HL-60 (cell line): ENCODE results near the gene SP5.

Source experiments
- DNase-seq, 2 experiments: peaks; one replicate each; pipeline ENCODE4 v3.0.0-alpha.2; 2010 to 2020; ENCODE audit warnings: low read depth in 1 of 2, low spot score in 1 of 2
- H3K27ac ChIP-seq: fragments of 250-450 bp; sonication (Bioruptor Pico); replicated peaks from 2 replicates; pipeline ENCODE4 v1.5.1; 2020; ENCODE audit warnings: mild to moderate bottlenecking, moderate library complexity
- H3K27me3 ChIP-seq: fragments of 250-450 bp; sonication (Bioruptor Pico); 2 replicates; pipeline ENCODE4 v1.5.1; 2021; ENCODE audit warnings: mild to moderate bottlenecking, moderate library complexity; ENCODE audit not compliant: insufficient read depth, poor library complexity, severe bottlenecking
- H3K4me3 ChIP-seq: replicated peaks from 2 replicates; pipeline ENCODE4 v1.5.1; 2011; ENCODE audit warnings: mild to moderate bottlenecking, control low read depth, low read length; ENCODE audit not compliant: insufficient read depth
- CTCF ChIP-seq: IDR thresholded peaks from one replicate; pipeline ENCODE4 v1.5.1; 2011; ENCODE audit warnings: low read length, control low read depth, inconsistent platforms; ENCODE audit not compliant: insufficient read depth
- GABPA ChIP-seq: IDR thresholded peaks from 2 replicates; pipeline ENCODE4 v1.6.1; 2012; ENCODE audit warnings: low read depth
- POLR2AphosphoS5 ChIP-seq: IDR thresholded peaks from 2 replicates; pipeline ENCODE4 v1.6.1; 2012; ENCODE audit warnings: low read depth
- SPI1 ChIP-seq: IDR thresholded peaks from 2 replicates; pipeline ENCODE4 v1.6.1; 2012; ENCODE audit warnings: low read depth, mild to moderate bottlenecking, borderline replicate concordance
- TF ChIP-seq, protein P1 (sequence below): IDR thresholded peaks from 2 replicates; pipeline ENCODE4 v1.6.1; 2012; ENCODE audit warnings: low read depth; ENCODE audit not compliant: insufficient replicate concordance

The SP5 gene

GRCh38 chr2:170764880-170765261 is 49.7 kb downstream of the SP5 start:
- no peak for TF ChIP-seq SPI1
- TF ChIP-seq, protein P1, sequence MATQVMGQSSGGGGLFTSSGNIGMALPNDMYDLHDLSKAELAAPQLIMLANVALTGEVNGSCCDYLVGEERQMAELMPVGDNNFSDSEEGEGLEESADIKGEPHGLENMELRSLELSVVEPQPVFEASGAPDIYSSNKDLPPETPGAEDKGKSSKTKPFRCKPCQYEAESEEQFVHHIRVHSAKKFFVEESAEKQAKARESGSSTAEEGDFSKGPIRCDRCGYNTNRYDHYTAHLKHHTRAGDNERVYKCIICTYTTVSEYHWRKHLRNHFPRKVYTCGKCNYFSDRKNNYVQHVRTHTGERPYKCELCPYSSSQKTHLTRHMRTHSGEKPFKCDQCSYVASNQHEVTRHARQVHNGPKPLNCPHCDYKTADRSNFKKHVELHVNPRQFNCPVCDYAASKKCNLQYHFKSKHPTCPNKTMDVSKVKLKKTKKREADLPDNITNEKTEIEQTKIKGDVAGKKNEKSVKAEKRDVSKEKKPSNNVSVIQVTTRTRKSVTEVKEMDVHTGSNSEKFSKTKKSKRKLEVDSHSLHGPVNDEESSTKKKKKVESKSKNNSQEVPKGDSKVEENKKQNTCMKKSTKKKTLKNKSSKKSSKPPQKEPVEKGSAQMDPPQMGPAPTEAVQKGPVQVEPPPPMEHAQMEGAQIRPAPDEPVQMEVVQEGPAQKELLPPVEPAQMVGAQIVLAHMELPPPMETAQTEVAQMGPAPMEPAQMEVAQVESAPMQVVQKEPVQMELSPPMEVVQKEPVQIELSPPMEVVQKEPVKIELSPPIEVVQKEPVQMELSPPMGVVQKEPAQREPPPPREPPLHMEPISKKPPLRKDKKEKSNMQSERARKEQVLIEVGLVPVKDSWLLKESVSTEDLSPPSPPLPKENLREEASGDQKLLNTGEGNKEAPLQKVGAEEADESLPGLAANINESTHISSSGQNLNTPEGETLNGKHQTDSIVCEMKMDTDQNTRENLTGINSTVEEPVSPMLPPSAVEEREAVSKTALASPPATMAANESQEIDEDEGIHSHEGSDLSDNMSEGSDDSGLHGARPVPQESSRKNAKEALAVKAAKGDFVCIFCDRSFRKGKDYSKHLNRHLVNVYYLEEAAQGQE, result no peak
- no peak for TF ChIP-seq POLR2AphosphoS5
- TF ChIP-seq GABPA, result no peak
- no peak for TF ChIP-seq CTCF
- H3K27ac ChIP-seq, result no peak overlapping the region
- peaks cover 2% of the 10 kb centered on the region for H3K27me3 ChIP-seq
- H3K4me3 ChIP-seq, result no peak overlapping the region
- DNase-seq, result no peak

DNA sequence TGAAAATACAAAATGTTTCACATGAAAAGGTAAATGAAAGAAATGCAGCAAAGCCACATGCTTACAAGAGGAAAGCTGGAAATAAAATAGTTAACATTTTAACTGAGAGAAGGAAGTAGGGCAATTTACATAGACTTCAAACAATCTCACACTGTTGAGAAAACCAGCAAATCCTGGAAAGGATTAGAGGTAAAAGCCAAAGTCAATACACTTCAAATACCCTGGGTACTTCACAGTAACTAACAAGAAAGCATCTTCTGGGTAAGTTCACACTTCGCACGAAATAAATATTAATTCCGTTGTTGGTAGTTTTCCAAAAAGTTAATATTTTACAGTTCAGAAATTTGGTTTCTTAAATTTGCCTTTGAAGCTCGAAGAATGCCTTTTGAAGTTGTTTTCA is 51.6 kb downstream of the SP5 start:
- TF ChIP-seq SPI1 (no peak), CTCF (no peak), GABPA (no peak), POLR2AphosphoS5 (no peak)
- TF ChIP-seq, protein P1, result no peak
- H3K27me3 ChIP-seq, result peaks cover 13% of the 10 kb centered on the region
- H3K27ac ChIP-seq, result no peak overlapping the region
- DNase-seq, result no peak
- H3K4me3 ChIP-seq, result no peak overlapping the region
